ENCODE measurements around the gene RAD51D. TPM values are rescaled to one million over a fixed set of nuclear protein-coding genes. Genes with fewer than 3 reads are reported as not detected.

Gene RAD51D
- total and polyA plus RNA-seq, 10 of the 15 experiments (the other 5 are each of a cell fraction or from before 2014, with no cell fraction given) = 2.6 to 29.3 (median 13.5) TPM

- ChIA-PET SMC1A (ENCODE audit: uncharacterized antibody, unreplicated experiment) (interaction anchor here (1.2 kb wide), 1 partner anchor 9 kb away, joined by 3 read pairs; the partner anchor contains the start of gene RAD51D), POLR2A (no interaction called here), CTCF (interaction anchor here (0.9 kb wide), 1 partner anchor 10 kb away, joined by 5 read pairs; the partner anchor contains the start of gene RAD51D), RAD21 (ENCODE audit: unreplicated experiment) (interaction anchor here (1.2 kb wide), 1 partner anchor 9 kb away, joined by 3 read pairs; no protein-coding TSS in a partner anchor)
- no peak overlapping the region for H2AFZ ChIP-seq (ENCODE audit: control insufficient read depth, low read depth, low read length)
- H3K9ac ChIP-seq (ENCODE audit: control insufficient read depth, insufficient read depth, low read length) = no peak overlapping the region
- H3K4me1 ChIP-seq (ENCODE audit: control insufficient read depth, insufficient read depth, low read length) = no peaks in the 10 kb centered on the region
- BruUV-seq (replicated peaks) = no TSS peak
- TF ChIP-seq POLR2AphosphoS5 (IDR thresholded peaks at IDR 0.05; ENCODE audit: low read length) (no peak), POLR2A (IDR thresholded peaks at IDR 0.05; ENCODE audit: low read depth, low read length) (peak; percentile 57), MYC (IDR thresholded peaks at IDR 0.05; ENCODE audit: insufficient read depth, insufficient read length, insufficient replicate concordance, low read length, severe bottlenecking) (no peak)
- in situ Hi-C loops (cut with MboI) = no loop called here
- H3K4me3 ChIP-seq = no peak overlapping the region
- DNase-seq (ENCODE audit: low read depth, low spot score) = no peak
- no peaks in the 10 kb centered on the region for H3K27me3 ChIP-seq (replicated peaks in 1 of 2; ENCODE audit: control insufficient read depth in 2 of 2, insufficient read depth in 2 of 2, low read length in 1 of 2)
- no peak overlapping the region for H3K27ac ChIP-seq (ENCODE audit: control insufficient read depth, insufficient read depth)
- no peaks in the 10 kb centered on the region for H3K79me2 ChIP-seq (ENCODE audit: control insufficient read depth, insufficient read depth, low read length)
- WGBS (ENCODE audit: insufficient coverage, insufficient replicate concordance, low lambda C conversion rate, missing lambda C conversion rate) = 73% methylated on average over 11 of the region's 11 CpGs
- peaks cover 15 to 22% of the 10 kb centered on the region in 2 experiments for H3K36me3 ChIP-seq (ENCODE audit: control insufficient read depth in 2 of 2, insufficient read depth in 2 of 2, low read length in 1 of 2)
- intact Hi-C loops (cut with micrococcal nuclease; ENCODE audit: unreplicated experiment) = no loop called here
- no peak overlapping the region for H3K4me2 ChIP-seq (ENCODE audit: control insufficient read depth, insufficient read depth)
- FAIRE-seq = no peak
- no peaks in the 10 kb centered on the region for H3K9me3 ChIP-seq (replicated peaks; ENCODE audit: control insufficient read depth, insufficient read depth, low read length)
- ATAC-seq = no peak
- H4K20me1 ChIP-seq (ENCODE audit: control insufficient read depth, insufficient read depth) = no peaks in the 10 kb centered on the region
Measured at GRCh38 chr17:35129154-35129972, 9.7 kb upstream of the RAD51D start.

DNA sequence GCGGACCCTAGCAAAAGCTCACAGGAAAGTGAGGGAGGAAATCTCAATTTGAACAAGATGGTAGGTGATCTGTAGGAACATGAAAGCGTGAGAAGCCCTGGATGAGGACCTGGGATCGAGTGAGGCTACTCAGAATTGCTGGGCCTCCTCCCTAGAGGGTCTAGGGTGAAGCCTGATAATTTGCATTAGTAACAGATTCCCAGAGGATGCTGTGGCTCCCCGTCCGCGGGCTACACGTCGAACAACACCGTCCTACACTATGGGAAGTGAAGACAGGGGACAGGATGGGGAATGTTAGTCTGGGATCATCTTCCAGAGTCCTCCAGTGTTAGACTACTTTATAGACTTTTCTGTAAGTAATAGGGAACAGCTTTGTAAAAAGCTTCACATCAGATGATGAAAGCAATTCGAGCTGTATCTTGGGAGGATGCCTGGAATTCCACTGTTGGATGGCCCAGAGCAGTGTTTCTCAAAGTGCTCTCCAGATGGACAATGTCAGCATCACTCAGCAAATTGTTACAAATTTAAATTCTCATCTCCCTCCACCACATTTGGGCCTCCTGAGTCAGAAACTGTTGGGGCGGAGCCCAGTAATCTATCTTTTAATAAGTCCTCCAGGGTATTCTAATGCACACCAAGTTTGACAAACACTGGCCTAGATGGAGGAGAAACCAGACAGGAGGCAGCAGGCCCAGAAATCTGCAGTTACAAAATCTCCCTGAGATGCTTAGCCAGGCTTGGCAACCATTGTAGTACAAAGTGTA lies 8.3 kb upstream of the RAD51D start:
- SMC1A ChIA-PET (ENCODE audit: uncharacterized antibody, unreplicated experiment) = interaction anchor here (0.5 to 1.3 kb wide), 3 partner anchors 9 to 644 kb away, joined by 3 to 4 read pairs (median 3); no protein-coding TSS in a partner anchor
- intact Hi-C loops (cut with micrococcal nuclease; ENCODE audit: unreplicated experiment) = no loop called here
- no TSS peak for BruUV-seq (replicated peaks)

More for the DNA sequence above, 8.3 kb upstream of the RAD51D start:
- TF ChIP-seq, protein P1, sequence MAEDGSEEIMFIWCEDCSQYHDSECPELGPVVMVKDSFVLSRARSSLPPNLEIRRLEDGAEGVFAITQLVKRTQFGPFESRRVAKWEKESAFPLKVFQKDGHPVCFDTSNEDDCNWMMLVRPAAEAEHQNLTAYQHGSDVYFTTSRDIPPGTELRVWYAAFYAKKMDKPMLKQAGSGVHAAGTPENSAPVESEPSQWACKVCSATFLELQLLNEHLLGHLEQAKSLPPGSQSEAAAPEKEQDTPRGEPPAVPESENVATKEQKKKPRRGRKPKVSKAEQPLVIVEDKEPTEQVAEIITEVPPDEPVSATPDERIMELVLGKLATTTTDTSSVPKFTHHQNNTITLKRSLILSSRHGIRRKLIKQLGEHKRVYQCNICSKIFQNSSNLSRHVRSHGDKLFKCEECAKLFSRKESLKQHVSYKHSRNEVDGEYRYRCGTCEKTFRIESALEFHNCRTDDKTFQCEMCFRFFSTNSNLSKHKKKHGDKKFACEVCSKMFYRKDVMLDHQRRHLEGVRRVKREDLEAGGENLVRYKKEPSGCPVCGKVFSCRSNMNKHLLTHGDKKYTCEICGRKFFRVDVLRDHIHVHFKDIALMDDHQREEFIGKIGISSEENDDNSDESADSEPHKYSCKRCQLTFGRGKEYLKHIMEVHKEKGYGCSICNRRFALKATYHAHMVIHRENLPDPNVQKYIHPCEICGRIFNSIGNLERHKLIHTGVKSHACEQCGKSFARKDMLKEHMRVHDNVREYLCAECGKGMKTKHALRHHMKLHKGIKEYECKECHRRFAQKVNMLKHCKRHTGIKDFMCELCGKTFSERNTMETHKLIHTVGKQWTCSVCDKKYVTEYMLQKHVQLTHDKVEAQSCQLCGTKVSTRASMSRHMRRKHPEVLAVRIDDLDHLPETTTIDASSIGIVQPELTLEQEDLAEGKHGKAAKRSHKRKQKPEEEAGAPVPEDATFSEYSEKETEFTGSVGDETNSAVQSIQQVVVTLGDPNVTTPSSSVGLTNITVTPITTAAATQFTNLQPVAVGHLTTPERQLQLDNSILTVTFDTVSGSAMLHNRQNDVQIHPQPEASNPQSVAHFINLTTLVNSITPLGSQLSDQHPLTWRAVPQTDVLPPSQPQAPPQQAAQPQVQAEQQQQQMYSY (CRISPR knock-in tag; IDR thresholded peaks at IDR 0.05) = no peak
- TF ChIP-seq PAX5 (IDR thresholded peaks at IDR 0.05; ENCODE audit: borderline replicate concordance, low read depth, low read length) (no peak), GATAD2B (conservative IDR thresholded peaks at IDR 0.05; ENCODE audit: low read depth) (no peak), RAD51 (IDR thresholded peaks at IDR 0.05) (no peak), ZNF274 (IDR thresholded peaks at IDR 0.05; ENCODE audit: insufficient read depth, insufficient read length) (no peak)
- H3K36me3 ChIP-seq (ENCODE audit: control insufficient read depth in 2 of 2, insufficient read depth in 2 of 2, low read length in 1 of 2) = peaks cover 9 to 14% of the 10 kb centered on the region in 2 experiments; a peak in 3 of 4 replicates
- ChIA-PET CTCF (interaction anchor here (0.9 to 2.2 kb wide), 3 partner anchors 8 to 585 kb away, joined by 4 to 7 read pairs (median 4); no protein-coding TSS in a partner anchor), POLR2A (no interaction called here), RAD21 (ENCODE audit: unreplicated experiment) (interaction anchor here (1.7 kb wide), 1 partner anchor 10 kb away, joined by 3 read pairs; no protein-coding TSS in a partner anchor)
- H3K79me2 ChIP-seq (ENCODE audit: control insufficient read depth, insufficient read depth, low read length) = no peaks in the 10 kb centered on the region
- no peak for ATAC-seq
- no peak overlapping the region for H3K4me3 ChIP-seq
- H3K27me3 ChIP-seq (replicated peaks in 1 of 2; ENCODE audit: control insufficient read depth in 2 of 2, insufficient read depth in 2 of 2, low read length in 1 of 2) = no peaks in the 10 kb centered on the region
- no peak overlapping the region for H3K9ac ChIP-seq (ENCODE audit: control insufficient read depth, insufficient read depth, low read length)
- no peak overlapping the region for H2AFZ ChIP-seq (ENCODE audit: control insufficient read depth, low read depth, low read length)
- no peak overlapping the region for H3K27ac ChIP-seq (ENCODE audit: control insufficient read depth, insufficient read depth)
- no peaks in the 10 kb centered on the region for H3K9me3 ChIP-seq (replicated peaks; ENCODE audit: control insufficient read depth, insufficient read depth, low read length)
- no peaks in the 10 kb centered on the region for H3K4me1 ChIP-seq (ENCODE audit: control insufficient read depth, insufficient read depth, low read length)
- no peaks in the 10 kb centered on the region for H4K20me1 ChIP-seq (ENCODE audit: control insufficient read depth, insufficient read depth)
- no peak for FAIRE-seq
- in situ Hi-C loops (cut with MboI) = no loop called here
- 97% methylated on average over 11 of the region's 11 CpGs for WGBS (ENCODE audit: insufficient coverage, insufficient replicate concordance, low lambda C conversion rate, missing lambda C conversion rate)
- H3K4me2 ChIP-seq (ENCODE audit: control insufficient read depth, insufficient read depth) = no peak overlapping the region
- DNase-seq (ENCODE audit: low read depth, low spot score) = no peak
